ENCODE data around the gene PPP2R5D.

PPP2R5D gene

DNA sequence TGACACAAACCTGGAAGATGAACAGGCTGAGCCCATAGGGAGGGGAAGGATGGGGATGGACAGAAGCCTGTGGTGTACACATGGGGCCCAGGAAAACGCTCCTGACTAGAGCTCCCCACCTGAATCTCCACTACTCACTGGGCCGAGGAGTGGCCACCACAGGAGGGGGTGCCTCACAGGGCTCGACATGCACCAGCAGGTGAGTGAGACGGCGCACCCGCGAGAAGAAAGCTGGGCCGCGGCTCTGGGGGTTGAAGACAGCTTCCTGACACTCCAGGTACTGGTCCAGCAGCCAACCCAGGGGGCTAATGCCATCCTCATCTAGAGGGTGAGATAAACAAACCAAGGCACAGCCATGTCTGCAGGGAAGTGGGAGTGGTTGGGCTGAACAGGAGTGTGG lies 58.9 kb downstream of the PPP2R5D start:
- Histone ChIP-seq H3K9me3 (ENCODE audit: control insufficient read depth in 2 of 2, low read length in 2 of 2) (no peaks in the 10 kb centered on the region), H3K9ac (ENCODE audit: low read length in 2 of 2) (no peak overlapping the region), H3K27me3 (ENCODE audit: control insufficient read depth in 1 of 2, insufficient read depth in 2 of 2, low read length in 2 of 2) (no peaks in the 10 kb centered on the region), H3K27ac (ENCODE audit: low read length) (no peak overlapping the region), H3K4me3 (ENCODE audit: low read length in 2 of 2) (no peak overlapping the region), H3K4me1 (ENCODE audit: control insufficient read depth, insufficient read depth, low read length) (no peaks in the 10 kb centered on the region), H3K36me3 (ENCODE audit: control insufficient read depth in 2 of 2, insufficient read depth in 2 of 2, low read length in 2 of 2) (peaks cover 21 to 29% of the 10 kb centered on the region in 2 donors)

DNA sequence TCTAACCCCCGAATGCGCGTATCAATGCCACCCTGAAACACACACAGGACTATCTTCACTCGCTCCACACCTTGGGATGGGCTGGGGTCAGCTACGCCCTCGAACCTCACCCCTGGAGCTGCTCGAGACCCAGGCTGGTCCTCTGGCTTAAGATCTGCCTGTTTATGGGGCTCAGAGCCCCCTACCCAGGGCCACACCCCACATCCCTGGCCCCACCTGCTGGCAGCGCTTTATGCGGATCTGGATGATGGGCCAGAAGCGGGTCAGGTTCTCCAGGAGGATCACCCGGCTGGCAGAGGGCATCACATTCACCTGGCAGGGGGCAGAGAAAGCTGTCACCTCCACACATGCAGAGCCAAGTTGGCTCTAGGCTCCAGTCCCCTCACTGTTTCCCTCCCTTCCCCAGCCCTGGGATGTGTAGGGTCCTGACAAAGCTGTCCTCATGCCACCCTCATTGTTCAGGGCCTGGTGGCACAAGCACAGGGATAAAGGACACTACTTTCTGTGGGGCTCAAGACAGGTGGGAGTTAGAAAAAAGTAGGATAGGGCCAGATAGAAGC lies 61.1 kb downstream of the PPP2R5D start:
- no peak overlapping the region for H3K4me3 ChIP-seq (ENCODE audit: low read length in 2 of 2)
- no peaks in the 10 kb centered on the region for H3K4me1 ChIP-seq (ENCODE audit: control insufficient read depth, insufficient read depth, low read length)
- no peaks in the 10 kb centered on the region for H3K27me3 ChIP-seq (ENCODE audit: control insufficient read depth in 1 of 2, insufficient read depth in 2 of 2, low read length in 2 of 2)
- no peak overlapping the region for H3K27ac ChIP-seq (ENCODE audit: low read length)
- peaks cover 14 to 25% of the 10 kb centered on the region in 2 donors for H3K36me3 ChIP-seq (ENCODE audit: control insufficient read depth in 2 of 2, insufficient read depth in 2 of 2, low read length in 2 of 2)
- H3K9ac ChIP-seq (ENCODE audit: low read length in 2 of 2) = no peak overlapping the region
- no peaks in the 10 kb centered on the region for H3K9me3 ChIP-seq (ENCODE audit: control insufficient read depth in 2 of 2, low read length in 2 of 2)

DNA sequence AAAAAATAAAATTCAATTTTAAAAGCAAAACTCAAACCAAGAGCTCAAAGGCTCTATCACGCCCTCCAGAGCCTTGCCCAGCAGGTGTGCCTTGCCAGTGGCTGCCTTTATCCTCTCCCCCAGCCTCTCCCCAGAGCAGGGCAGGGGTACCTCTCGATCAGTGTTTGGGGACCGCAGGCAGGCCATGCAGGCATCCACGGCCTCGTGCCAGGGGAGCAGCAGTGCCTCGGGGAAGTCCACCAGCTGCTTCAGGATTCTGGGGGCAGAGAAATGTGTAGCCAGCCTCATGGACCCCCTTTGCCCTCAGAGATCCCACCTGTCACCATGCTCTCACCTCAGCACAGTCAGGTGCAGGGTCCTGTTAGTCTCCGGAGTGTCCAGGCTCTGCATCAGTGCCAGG lies 63.6 kb downstream of the PPP2R5D start:
- H3K9me3 ChIP-seq (ENCODE audit: control insufficient read depth in 2 of 2, low read length in 2 of 2) = no peaks in the 10 kb centered on the region

DNA sequence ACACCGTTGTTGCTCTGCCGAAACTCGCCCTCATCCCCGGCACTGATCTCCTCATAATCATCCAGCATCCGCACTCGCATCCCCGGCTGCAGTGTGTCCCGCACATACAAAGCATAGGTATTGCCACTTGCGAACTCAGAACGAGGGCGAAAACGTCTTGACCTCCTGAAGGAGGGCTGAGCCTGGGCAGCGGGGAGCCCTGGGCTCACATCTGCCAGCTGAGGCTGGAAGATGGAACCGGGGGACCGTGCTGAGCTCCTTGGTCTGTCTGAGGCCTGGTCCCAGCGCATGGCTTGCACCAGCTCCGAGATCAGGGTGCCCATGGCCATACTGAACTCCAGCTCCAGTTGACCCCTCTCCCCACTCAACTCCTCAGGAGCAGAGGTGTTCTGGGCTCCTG lies 66.6 kb downstream of the PPP2R5D start:
- H3K36me3 ChIP-seq (ENCODE audit: control insufficient read depth in 2 of 2, insufficient read depth in 2 of 2, low read length in 2 of 2) = peaks cover 10 to 14% of the 10 kb centered on the region in 2 donors
- H3K27ac ChIP-seq (ENCODE audit: low read length) = no peak overlapping the region
- H3K4me3 ChIP-seq (ENCODE audit: low read length in 2 of 2) = no peak overlapping the region
- no peaks in the 10 kb centered on the region for H3K9me3 ChIP-seq (ENCODE audit: control insufficient read depth in 2 of 2, low read length in 2 of 2)
- H3K27me3 ChIP-seq (ENCODE audit: control insufficient read depth in 1 of 2, insufficient read depth in 2 of 2, low read length in 2 of 2) = no peaks in the 10 kb centered on the region
- H3K9ac ChIP-seq (ENCODE audit: low read length in 2 of 2) = no peak overlapping the region
- H3K4me1 ChIP-seq (ENCODE audit: control insufficient read depth, insufficient read depth, low read length) = peaks cover 13% of the 10 kb centered on the region

More for the DNA sequence above, 63.6 kb downstream of the PPP2R5D start:
- peaks cover 8 to 18% of the 10 kb centered on the region in 2 donors for H3K36me3 ChIP-seq (ENCODE audit: control insufficient read depth in 2 of 2, insufficient read depth in 2 of 2, low read length in 2 of 2)
- H3K4me1 ChIP-seq (ENCODE audit: control insufficient read depth, insufficient read depth, low read length) = peaks cover 3% of the 10 kb centered on the region
- H3K27me3 ChIP-seq (ENCODE audit: control insufficient read depth in 1 of 2, insufficient read depth in 2 of 2, low read length in 2 of 2) = no peaks in the 10 kb centered on the region
- H3K27ac ChIP-seq (ENCODE audit: low read length) = no peak overlapping the region
- H3K9ac ChIP-seq (ENCODE audit: low read length in 2 of 2) = no peak overlapping the region
- no peak overlapping the region for H3K4me3 ChIP-seq (ENCODE audit: low read length in 2 of 2)

DNA sequence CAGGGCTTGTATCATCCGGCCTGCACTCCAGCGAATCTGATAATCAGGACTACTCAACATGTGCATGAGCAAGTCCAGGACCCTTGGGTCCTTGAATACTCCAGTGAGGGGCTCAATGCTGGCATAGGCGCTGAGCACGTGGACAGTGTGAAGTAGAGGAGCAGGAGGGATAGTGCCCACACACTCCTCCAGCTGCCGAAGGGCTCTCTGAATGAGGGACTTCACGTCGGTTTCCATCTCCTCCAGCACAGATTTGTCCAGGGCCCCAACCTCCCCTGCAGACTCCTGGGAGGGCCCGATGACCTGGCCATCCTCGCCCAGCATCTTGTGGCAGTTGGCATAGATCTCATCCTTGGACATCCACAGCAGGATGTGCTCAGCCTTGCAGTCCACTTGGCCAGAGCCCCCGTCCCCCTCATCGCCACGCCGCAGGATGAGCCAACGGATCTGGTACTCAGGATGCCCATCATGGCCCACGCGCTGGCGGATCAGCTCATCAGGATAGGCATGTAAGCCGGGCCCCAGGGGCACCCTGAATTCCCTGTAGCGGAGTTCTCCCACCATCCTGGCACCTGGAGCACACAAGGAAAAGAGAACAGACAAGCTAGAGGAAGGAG lies 68.0 kb downstream of the PPP2R5D start:
- peak overlapping the region in 1 of 2 donors; percentile 76 for H3K4me3 ChIP-seq (ENCODE audit: low read length in 2 of 2)
- H3K27me3 ChIP-seq (ENCODE audit: control insufficient read depth in 1 of 2, insufficient read depth in 2 of 2, low read length in 2 of 2) = no peaks in the 10 kb centered on the region
- peak overlapping the region; percentile 92 for H3K27ac ChIP-seq (ENCODE audit: low read length)
- H3K36me3 ChIP-seq (ENCODE audit: control insufficient read depth in 2 of 2, insufficient read depth in 2 of 2, low read length in 2 of 2) = peaks cover 12 to 13% of the 10 kb centered on the region in 2 donors
- H3K4me1 ChIP-seq (ENCODE audit: control insufficient read depth, insufficient read depth, low read length) = peaks cover 13% of the 10 kb centered on the region
- no peak overlapping the region for H3K9ac ChIP-seq (ENCODE audit: low read length in 2 of 2)
- no peaks in the 10 kb centered on the region for H3K9me3 ChIP-seq (ENCODE audit: control insufficient read depth in 2 of 2, low read length in 2 of 2)

DNA sequence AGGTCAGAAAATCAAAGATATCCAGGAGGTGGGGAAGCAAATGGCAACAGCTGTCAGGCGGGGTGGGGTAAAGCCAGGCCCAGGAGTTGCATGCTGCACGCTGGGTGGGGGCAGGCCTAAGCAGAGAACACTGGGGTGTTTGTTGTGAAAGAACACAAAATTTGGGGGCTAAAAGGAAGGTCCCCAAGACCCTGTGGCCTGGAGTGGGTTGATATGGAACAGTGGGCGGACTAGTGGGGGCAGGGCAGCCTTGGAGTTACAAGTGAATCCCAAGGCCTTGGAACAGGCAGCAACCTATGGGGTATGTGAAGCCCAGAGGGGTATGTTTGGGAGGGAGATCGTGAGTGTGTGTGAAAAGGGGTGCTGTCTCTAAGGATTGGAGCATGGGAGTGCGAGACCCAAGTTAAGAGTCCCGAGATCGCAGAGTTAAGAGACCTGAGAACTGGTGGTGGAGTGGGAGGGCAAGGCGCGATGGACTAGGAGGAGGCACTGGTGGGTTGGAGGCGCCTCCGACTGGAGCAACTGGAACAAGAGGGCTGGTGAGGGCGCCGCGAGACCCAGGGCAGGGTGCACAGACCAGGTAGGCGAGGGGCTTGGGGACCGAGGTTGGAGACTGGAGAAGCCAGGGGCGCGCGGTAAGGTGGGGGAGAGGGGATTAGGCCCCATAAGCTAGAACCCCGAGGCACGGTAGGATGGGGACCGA lies 68.6 kb downstream of the PPP2R5D start:
- peaks cover 14% of the 10 kb centered on the region for H3K4me1 ChIP-seq (ENCODE audit: control insufficient read depth, insufficient read depth, low read length)
- H3K9ac ChIP-seq (ENCODE audit: low read length in 2 of 2) = peak overlapping the region; percentile 56 to 84
- no peaks in the 10 kb centered on the region for H3K9me3 ChIP-seq (ENCODE audit: control insufficient read depth in 2 of 2, low read length in 2 of 2)
- H3K36me3 ChIP-seq (ENCODE audit: control insufficient read depth in 2 of 2, insufficient read depth in 2 of 2, low read length in 2 of 2) = peaks cover 13 to 15% of the 10 kb centered on the region in 2 donors
- H3K4me3 ChIP-seq (ENCODE audit: low read length in 2 of 2) = peak overlapping the region; percentile 63 to 76
- H3K27ac ChIP-seq (ENCODE audit: low read length) = peak overlapping the region; percentile 92
- no peaks in the 10 kb centered on the region for H3K27me3 ChIP-seq (ENCODE audit: control insufficient read depth in 1 of 2, insufficient read depth in 2 of 2, low read length in 2 of 2)

DNA sequence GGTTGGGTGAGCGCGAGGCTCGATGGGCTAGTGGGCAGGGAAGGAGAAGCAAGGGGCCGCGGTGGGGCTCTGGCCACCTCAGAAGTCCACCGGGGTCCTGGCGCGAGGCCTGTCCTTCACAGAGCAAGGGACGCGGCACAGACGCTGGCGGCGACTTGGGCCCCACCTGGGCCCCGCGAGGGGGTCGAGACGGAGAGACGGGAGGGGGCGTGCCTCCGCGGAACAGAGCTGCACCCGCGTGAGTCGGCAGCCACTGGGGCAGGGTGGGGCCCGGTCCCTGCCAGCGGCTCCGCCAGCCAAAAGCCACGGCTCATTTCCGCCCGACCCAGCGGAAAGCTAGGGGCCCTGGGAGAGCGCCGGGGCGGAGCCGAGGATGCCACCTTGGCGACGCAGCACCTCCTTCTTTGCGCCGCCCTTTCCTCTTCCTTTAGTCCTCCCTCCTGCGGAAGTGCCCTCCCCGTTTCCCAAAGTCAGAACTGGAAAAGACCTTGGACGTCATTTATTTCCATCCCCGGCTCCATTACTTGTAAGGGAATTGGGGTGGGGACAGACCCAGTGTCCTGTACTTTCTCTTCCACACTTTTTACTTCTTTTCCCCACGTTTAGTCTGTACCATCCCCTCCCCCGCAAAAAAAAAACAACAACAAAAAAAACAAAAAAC lies 69.3 kb downstream of the PPP2R5D start, which contains the start of gene CUL7:
Gene CUL7 (minus strand): TSS at position 307 of the 661 bp plus-strand sequence. CDS start 1,063 bp downstream, outside the sequence.
- H3K27me3 ChIP-seq (ENCODE audit: control insufficient read depth in 1 of 2, insufficient read depth in 2 of 2, low read length in 2 of 2) = no peaks in the 10 kb centered on the region
- H3K27ac ChIP-seq (ENCODE audit: low read length) = peak within 1 kb of the TSS; percentile 92
- no peaks in the 10 kb centered on the region for H3K9me3 ChIP-seq (ENCODE audit: control insufficient read depth in 2 of 2, low read length in 2 of 2)
- peaks cover 13 to 15% of the 10 kb centered on the region in 2 donors for H3K36me3 ChIP-seq (ENCODE audit: control insufficient read depth in 2 of 2, insufficient read depth in 2 of 2, low read length in 2 of 2)
- peak within 1 kb of the TSS; percentile 56 to 84 for H3K9ac ChIP-seq (ENCODE audit: low read length in 2 of 2)
- H3K4me1 ChIP-seq (ENCODE audit: control insufficient read depth, insufficient read depth, low read length) = peaks cover 21% of the 10 kb centered on the region
- peak within 1 kb of the TSS; percentile 63 to 76 for H3K4me3 ChIP-seq (ENCODE audit: low read length in 2 of 2)

DNA sequence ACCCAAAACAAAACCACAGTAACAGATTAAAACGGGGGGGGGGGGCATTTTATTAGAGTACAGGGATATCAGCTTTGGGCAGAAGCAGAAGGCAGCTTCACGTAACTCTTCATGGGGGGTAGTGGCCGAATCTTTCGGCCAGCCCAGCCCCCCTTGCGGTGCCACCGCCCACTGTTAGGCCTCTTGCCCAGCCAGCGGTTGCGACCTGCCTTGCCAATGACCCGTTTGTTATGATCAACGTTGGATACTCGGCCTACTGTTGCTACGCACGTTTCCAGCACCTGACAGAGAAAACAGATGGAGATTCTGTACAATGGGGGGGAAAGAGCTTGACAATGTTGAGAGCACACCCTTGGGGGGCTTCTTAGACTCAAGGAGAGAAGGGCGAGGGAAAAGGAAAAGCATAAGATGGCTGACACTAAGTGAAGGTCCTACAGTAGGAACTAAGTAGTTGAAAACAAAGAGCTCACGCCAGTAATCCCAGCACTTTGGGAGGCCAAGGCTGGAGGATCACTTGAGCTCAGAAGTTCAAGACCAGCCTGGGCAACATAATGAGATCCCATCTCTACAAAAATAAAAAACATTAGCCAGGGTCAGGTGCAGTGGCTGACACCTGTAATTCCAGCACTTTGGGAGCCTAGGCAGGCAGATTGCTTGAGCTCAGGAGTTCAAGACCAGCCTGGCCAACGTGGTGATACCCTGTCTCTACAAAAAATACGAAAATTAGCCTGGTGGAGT lies 70.0 kb downstream of the PPP2R5D start:
- H3K36me3 ChIP-seq (ENCODE audit: control insufficient read depth in 2 of 2, insufficient read depth in 2 of 2, low read length in 2 of 2) = peaks cover 13 to 15% of the 10 kb centered on the region in 2 donors

DNA sequence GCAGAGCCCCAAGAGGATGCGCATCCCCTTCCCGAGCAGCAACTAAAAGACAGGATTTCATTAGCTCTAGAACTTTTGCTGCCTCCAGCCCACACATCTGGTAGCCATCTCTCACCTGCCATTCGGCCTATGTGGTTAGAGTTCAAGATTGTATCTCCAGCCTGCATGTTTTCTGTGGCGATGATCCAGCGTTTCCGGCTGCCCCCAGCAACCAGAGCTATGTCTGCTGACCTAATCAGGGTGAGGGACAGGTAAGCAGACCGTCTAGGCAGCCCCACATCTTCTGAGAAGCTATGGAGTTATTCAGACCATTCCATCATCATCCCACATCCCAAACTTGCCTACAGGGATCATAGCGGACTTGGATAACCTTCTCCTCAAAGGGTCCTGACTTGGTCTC lies 71.6 kb downstream of the PPP2R5D start:
- Histone ChIP-seq H3K27ac (ENCODE audit: low read length) (no peak overlapping the region), H3K9ac (ENCODE audit: low read length in 2 of 2) (no peak overlapping the region), H3K27me3 (ENCODE audit: control insufficient read depth in 1 of 2, insufficient read depth in 2 of 2, low read length in 2 of 2) (no peaks in the 10 kb centered on the region), H3K4me3 (ENCODE audit: low read length in 2 of 2) (no peak overlapping the region), H3K4me1 (ENCODE audit: control insufficient read depth, insufficient read depth, low read length) (peaks cover 36% of the 10 kb centered on the region), H3K9me3 (ENCODE audit: control insufficient read depth in 2 of 2, low read length in 2 of 2) (no peaks in the 10 kb centered on the region), H3K36me3 (ENCODE audit: control insufficient read depth in 2 of 2, insufficient read depth in 2 of 2, low read length in 2 of 2) (peaks cover 11 to 15% of the 10 kb centered on the region in 2 donors)

More for the DNA sequence above, 70.0 kb downstream of the PPP2R5D start:
- peak overlapping the region; percentile 56 to 71 for H3K9ac ChIP-seq (ENCODE audit: low read length in 2 of 2)
- peak overlapping the region; percentile 92 for H3K27ac ChIP-seq (ENCODE audit: low read length)
- peaks cover 25% of the 10 kb centered on the region for H3K4me1 ChIP-seq (ENCODE audit: control insufficient read depth, insufficient read depth, low read length)
- peak overlapping the region; percentile 63 to 76 for H3K4me3 ChIP-seq (ENCODE audit: low read length in 2 of 2)
- no peaks in the 10 kb centered on the region for H3K9me3 ChIP-seq (ENCODE audit: control insufficient read depth in 2 of 2, low read length in 2 of 2)
- H3K27me3 ChIP-seq (ENCODE audit: control insufficient read depth in 1 of 2, insufficient read depth in 2 of 2, low read length in 2 of 2) = no peaks in the 10 kb centered on the region

DNA sequence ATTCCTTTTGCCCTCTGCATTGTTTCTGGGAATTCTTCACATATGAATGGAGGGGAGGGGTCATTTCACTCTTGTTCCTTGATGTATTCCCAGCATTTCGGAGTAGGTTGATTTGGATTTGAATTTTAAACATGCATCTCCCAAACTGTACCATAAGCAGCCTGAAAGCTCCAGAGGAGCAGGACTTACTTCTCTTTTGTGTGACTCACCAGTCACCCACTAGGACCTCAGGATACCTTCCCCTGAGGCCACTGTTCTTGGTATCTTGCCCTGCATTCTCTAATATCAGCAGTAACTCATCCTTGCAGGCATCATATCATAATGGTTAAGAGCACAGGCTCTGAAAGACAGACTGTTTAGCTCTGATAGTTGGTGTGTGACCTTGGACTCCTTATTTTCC lies 74.2 kb downstream of the PPP2R5D start:
- H3K27ac ChIP-seq (ENCODE audit: low read length) = peak overlapping the region; percentile 79
- H3K4me1 ChIP-seq (ENCODE audit: control insufficient read depth, insufficient read depth, low read length) = peaks cover 32% of the 10 kb centered on the region
- H3K36me3 ChIP-seq (ENCODE audit: control insufficient read depth in 2 of 2, insufficient read depth in 2 of 2, low read length in 2 of 2) = peaks cover 15 to 21% of the 10 kb centered on the region in 2 donors
- peak overlapping the region; percentile 93 to 99 for H3K4me3 ChIP-seq (ENCODE audit: low read length in 2 of 2)
- H3K9me3 ChIP-seq (ENCODE audit: control insufficient read depth in 2 of 2, low read length in 2 of 2) = no peaks in the 10 kb centered on the region
- peak overlapping the region; percentile 93 to 94 for H3K9ac ChIP-seq (ENCODE audit: low read length in 2 of 2)
- no peaks in the 10 kb centered on the region for H3K27me3 ChIP-seq (ENCODE audit: control insufficient read depth in 1 of 2, insufficient read depth in 2 of 2, low read length in 2 of 2)

All from stomach smooth muscle (tissue), 2 donors.